HCT116 (cell line): ENCODE measurements around the gene TAF4. TPM values are rescaled to one million over a fixed set of nuclear protein-coding genes. Genes with fewer than 3 reads are reported as not detected.

Experiments
- ATAC-seq: fragments of 200-7000 bp; cut with Tn5 transposase; 2 replicates; pipeline ENCODE4 v1.9.1; 2020; ENCODE audit warnings: mild to moderate bottlenecking, moderate library complexity
- BruUV-seq: library from RNA; stranded (reverse); fragments of 400-500 nt; replicated peaks from 2 replicates; lab custom pipeline; 2021; lab: Mats Ljungman, UMichigan
- CTCF ChIA-PET: fragments of 300-600 bp; sonication (Branson Sonifier 250); formaldehyde crosslinking; loops from one replicate; lab custom pipeline; 2021; ENCODE audit warnings: antibody characterized with exemption; lab: Charles Lee
- POLR2A ChIA-PET: fragments of 300-600, 350-600 bp; sonication (Branson Sonifier 250); formaldehyde crosslinking; loops from one replicate; lab custom pipeline; 2021; ENCODE audit warnings: antibody characterized with exemption; lab: Charles Lee
- RAD21 ChIA-PET, 2 experiments: fragments of 300-600 bp; sonication (Branson Sonifier 250); formaldehyde crosslinking; loops; one replicate each; lab custom pipeline; 2023; ENCODE audit warnings: low total read pairs in 2 of 2; ENCODE audit not compliant: uncharacterized antibody in 2 of 2, unreplicated experiment in 2 of 2, low non-redundant PET in 1 of 2; lab: Charles Lee
- DNase-seq: peaks from one replicate; pipeline ENCODE4 v3.0.0-alpha.2; 2010; ENCODE audit warnings: low read depth, low spot score
- H2AFZ ChIP-seq: fragments of 200-600 bp; shearing (Covaris generic), sonication (generic); 2 replicates; pipeline ENCODE4 v1.6.1; 2017; ENCODE audit warnings: low read depth, mixed run types, mixed read lengths, antibody characterized with exemption, low read length; ENCODE audit not compliant: poor library complexity, severe bottlenecking
- H3K27ac ChIP-seq: 2 replicates; pipeline ENCODE4 v1.5.1; 2012; ENCODE audit warnings: low read depth, low read length
- H3K27me3 ChIP-seq: fragments of 200-600 bp; sonication (generic); 2 replicates; pipeline ENCODE4 v1.6.1; 2016; ENCODE audit warnings: mixed run types, low read length, mixed read lengths; ENCODE audit not compliant: insufficient read depth
- H3K36me3 ChIP-seq, 2 experiments: fragments of 200-500 bp in 1 of 2; fragments of 200-600 bp in 1 of 2; sonication (Bioruptor generic) in 1 of 2; sonication (generic) in 1 of 2; 2 replicates each; pipeline versions ENCODE4 v1.5.1 to v1.6.1; 2014 to 2016; ENCODE audit warnings: low read length in 2 of 2, inconsistent platforms in 1 of 2, mixed read lengths in 1 of 2, mixed run types in 1 of 2; ENCODE audit not compliant: insufficient read depth in 2 of 2, control insufficient read depth in 1 of 2
- H3K4me1 ChIP-seq, 2 experiments: fragments of 200-600 bp in 1 of 2; sonication (generic) in 1 of 2; 2 replicates each; pipeline versions ENCODE4 v1.5.1 to v1.6.1; 2012 to 2017; ENCODE audit warnings: low read length in 2 of 2, inconsistent platforms in 1 of 2, mild to moderate bottlenecking in 1 of 2, mixed read lengths in 1 of 2, mixed run types in 1 of 2, moderate library complexity in 1 of 2; ENCODE audit not compliant: insufficient read depth in 2 of 2, control insufficient read depth in 1 of 2
- H3K4me2 ChIP-seq: fragments of 200-600 bp; sonication (generic); 2 replicates; pipeline ENCODE4 v1.6.1; 2017; ENCODE audit warnings: mixed run types, low read length, mixed read lengths
- H3K4me3 ChIP-seq, 2 experiments: fragments of 200-600 bp in 1 of 2; sonication (generic) in 1 of 2; replicated peaks in 1 of 2; 2 replicates each; pipeline ENCODE4 v1.5.1; 2011 to 2016; ENCODE audit warnings: low read length in 2 of 2, control low read depth in 1 of 2, low read depth in 1 of 2, mild to moderate bottlenecking in 1 of 2, mixed read lengths in 1 of 2, mixed run types in 1 of 2
- H3K79me2 ChIP-seq: fragments of 200-600 bp; sonication (generic); 2 replicates; pipeline ENCODE4 v1.6.1; 2017; ENCODE audit warnings: mild to moderate bottlenecking, mixed run types, low read length, moderate library complexity, mixed read lengths; ENCODE audit not compliant: insufficient read depth
- H3K9ac ChIP-seq: fragments of 200-600 bp; sonication (generic); 2 replicates; pipeline ENCODE4 v1.6.1; 2016; ENCODE audit warnings: low read length, mixed read lengths
- H3K9me2 ChIP-seq: fragments of 200-600 bp; sonication (generic), shearing (Covaris generic); 2 replicates; pipeline ENCODE4 v1.6.1; 2017; ENCODE audit warnings: mixed run types, mild to moderate bottlenecking, moderate library complexity; ENCODE audit not compliant: insufficient read depth
- H3K9me3 ChIP-seq, 2 experiments: fragments of 200-500 bp in 1 of 2; fragments of 200-600 bp in 1 of 2; sonication (Bioruptor generic) in 1 of 2; sonication (generic) in 1 of 2; 2 replicates each; pipeline ENCODE4 v1.6.1; 2014 to 2017; ENCODE audit warnings: low read length in 2 of 2, mixed read lengths in 2 of 2, inconsistent platforms in 1 of 2, low read depth in 1 of 2, mild to moderate bottlenecking in 1 of 2, mixed run types in 1 of 2, moderate library complexity in 1 of 2; ENCODE audit not compliant: control insufficient read depth in 1 of 2, insufficient read depth in 1 of 2
- H4K20me1 ChIP-seq: fragments of 200-600 bp; sonication (generic), shearing (Covaris generic); 2 replicates; pipeline ENCODE4 v1.6.1; 2017; ENCODE audit warnings: mixed run types, mild to moderate bottlenecking, moderate library complexity; ENCODE audit not compliant: insufficient read depth
- POLR2A ChIP-seq: IDR thresholded peaks from 2 replicates; pipeline ENCODE4 v1.7.0; 2011; ENCODE audit warnings: borderline replicate concordance; ENCODE audit not compliant: insufficient read depth, insufficient read length; ENCODE audit errors: extremely low read depth
- intact Hi-C: fragments of 100-400 bp; cut with micrococcal nuclease; formaldehyde crosslinking; loops from 2 replicates; pipeline ENCODE4 v1.10.0; 2022
- total RNA-seq: library from RNA; stranded (reverse); gene quantifications from one replicate; pipeline ENCODE4 v1.2.1, GENCODE V29; 2021; ENCODE audit not compliant: unreplicated experiment
- TF ChIP-seq, protein P1 (sequence below), 3 experiments: fragments of 200-600 bp in 1 of 3; sonication (generic) in 1 of 3; IDR thresholded peaks in 2 of 3; conservative IDR thresholded peaks in 1 of 3; 2 replicates each; pipeline ENCODE4 v1.5.1; 2012 to 2017; ENCODE audit warnings: low read depth in 2 of 3, low read length in 2 of 3, antibody characterized with exemption in 1 of 3, borderline replicate concordance in 1 of 3, control low read depth in 1 of 3, mild to moderate bottlenecking in 1 of 3, mixed read lengths in 1 of 3, mixed run types in 1 of 3, moderate library complexity in 1 of 3; ENCODE audit not compliant: insufficient read depth in 1 of 3

TAF4 gene
- total RNA-seq, 1 experiment from 2014 or later = 26.8 TPM

DNA sequence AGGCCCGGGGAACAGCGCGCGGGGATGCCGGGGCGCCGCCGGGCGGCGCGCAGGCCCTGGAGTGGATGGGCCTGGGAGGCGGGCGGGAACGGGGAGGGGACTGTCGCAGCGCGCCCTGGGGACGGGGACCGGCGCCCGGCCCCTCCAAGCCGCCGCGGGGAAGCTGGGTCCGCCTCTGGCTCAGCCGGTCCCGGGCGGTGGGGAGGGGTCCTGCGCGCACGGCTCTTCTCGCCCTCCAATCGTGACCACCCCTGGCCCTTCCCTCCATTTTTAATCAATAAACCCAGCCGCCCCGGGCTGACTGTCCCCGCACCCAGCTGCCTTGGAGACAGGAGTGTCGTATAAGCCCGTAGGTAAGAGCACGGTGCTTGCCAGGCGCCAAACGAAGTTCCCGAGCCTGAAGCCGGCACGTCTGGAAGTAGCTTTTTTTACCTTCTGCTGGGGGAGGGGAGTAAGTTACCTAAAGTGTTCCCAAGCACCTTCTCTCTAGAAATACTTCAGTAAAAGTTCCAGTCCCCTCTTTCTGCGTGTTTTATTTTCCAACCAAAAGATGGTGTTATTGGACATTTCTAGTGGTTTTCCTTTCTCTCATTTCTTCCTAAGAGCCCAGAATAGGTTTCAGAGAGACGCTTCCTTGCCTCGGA, 780 bp upstream of the TAF4 start (continued):
- TF ChIP-seq, protein P1, sequence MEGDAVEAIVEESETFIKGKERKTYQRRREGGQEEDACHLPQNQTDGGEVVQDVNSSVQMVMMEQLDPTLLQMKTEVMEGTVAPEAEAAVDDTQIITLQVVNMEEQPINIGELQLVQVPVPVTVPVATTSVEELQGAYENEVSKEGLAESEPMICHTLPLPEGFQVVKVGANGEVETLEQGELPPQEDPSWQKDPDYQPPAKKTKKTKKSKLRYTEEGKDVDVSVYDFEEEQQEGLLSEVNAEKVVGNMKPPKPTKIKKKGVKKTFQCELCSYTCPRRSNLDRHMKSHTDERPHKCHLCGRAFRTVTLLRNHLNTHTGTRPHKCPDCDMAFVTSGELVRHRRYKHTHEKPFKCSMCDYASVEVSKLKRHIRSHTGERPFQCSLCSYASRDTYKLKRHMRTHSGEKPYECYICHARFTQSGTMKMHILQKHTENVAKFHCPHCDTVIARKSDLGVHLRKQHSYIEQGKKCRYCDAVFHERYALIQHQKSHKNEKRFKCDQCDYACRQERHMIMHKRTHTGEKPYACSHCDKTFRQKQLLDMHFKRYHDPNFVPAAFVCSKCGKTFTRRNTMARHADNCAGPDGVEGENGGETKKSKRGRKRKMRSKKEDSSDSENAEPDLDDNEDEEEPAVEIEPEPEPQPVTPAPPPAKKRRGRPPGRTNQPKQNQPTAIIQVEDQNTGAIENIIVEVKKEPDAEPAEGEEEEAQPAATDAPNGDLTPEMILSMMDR (IDR thresholded peaks at IDR 0.05 in 2 of 3, conservative IDR thresholded peaks at IDR 0.05 in 1 of 3; ENCODE audit: borderline replicate concordance in 1 of 3, insufficient read depth in 1 of 3, low read depth in 2 of 3, low read length in 2 of 3) = no peak

DNA sequence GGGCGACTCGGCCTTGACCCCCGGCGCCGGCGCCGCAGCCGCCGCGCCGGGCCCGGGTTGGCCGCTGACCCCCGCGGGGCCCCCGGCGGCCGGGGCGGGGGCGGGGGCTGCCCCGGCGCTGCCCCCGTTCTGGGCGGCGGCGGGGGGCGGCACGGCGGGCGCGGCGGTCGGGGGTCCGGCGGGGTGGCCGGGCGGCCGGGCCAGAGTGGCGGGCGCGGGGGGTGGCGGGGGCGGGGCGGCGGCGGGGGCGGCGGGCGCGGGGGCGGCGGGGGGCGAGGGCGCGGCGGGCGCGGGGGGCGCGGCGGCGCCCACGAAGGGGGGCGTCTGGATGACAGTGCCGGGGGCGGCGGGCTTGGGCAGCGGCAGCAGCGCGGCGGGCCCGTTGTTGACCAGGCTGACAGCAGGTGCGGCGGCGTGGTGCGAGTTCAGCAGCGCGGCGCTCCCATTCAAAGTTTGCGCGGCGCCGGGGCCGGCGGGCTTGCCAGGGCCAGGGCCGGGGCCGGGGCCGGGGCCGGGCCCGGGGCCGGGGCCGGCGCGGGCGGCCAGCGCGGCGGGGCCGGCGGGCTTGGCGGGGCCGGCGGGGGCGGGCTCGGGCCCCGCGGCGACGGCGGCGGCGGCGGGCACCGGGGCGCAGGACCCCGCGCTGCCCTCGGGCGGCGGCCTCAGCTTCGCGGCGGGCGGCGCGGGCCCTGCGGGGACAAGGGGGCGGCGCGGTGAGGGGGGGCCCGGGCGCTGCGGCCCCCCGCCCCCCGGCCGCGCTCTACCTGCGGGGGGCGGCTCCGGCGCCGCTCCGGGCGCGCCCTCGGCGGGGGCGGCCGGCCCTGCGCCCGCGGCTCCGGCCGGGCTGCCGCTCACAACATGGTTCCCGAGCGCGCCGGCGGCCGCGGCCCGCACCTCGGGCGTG, 659 bp downstream of the TAF4 start:
- intact Hi-C loops = loop anchor here (5.0 kb wide), 1 partner anchor 57 kb away; the partner anchor contains the start of gene LSM14B
- Histone ChIP-seq H3K36me3 (peaks cover 0 to 9% of the 10 kb centered on the region in 2 experiments; a peak in 2 of 4 replicates), H3K79me2 (peaks cover 45% of the 10 kb centered on the region), H3K4me3 (peak overlapping the region; percentile 46 to 58), H3K9me3 (no peaks in the 10 kb centered on the region), H4K20me1 (no peaks in the 10 kb centered on the region; the same call in 1 of the 2 replicates), H3K9me2 (no peaks in the 10 kb centered on the region), H3K9ac (peak overlapping the region; percentile 56; the same call in 1 of the 2 replicates), H3K4me1 (peaks cover 12 to 29% of the 10 kb centered on the region in 2 experiments), H2AFZ (no peak overlapping the region), H3K27me3 (no peaks in the 10 kb centered on the region), H3K4me2 (peak overlapping the region; percentile 67; the same call in 1 of the 2 replicates), H3K27ac (peak overlapping the region; percentile 88; the same call in 1 of the 2 replicates)
- no TSS peak for BruUV-seq
- CTCF ChIA-PET = interaction anchor here (0.6 kb wide), 1 partner anchor 68 kb away, joined by 3 read pairs; no protein-coding TSS in a partner anchor
- POLR2A ChIA-PET = interaction anchor here (1.0 to 1.5 kb wide), 2 partner anchors 24 to 33 kb away, joined by 4 to 7 read pairs; no protein-coding TSS in a partner anchor
- ATAC-seq = peak; percentile 15
- no peak for DNase-seq
- RAD21 ChIA-PET = no interaction called here
- TF ChIP-seq POLR2A = no peak
